HepG2 (cell line): ENCODE data around the gene NKAIN4. TPM values are rescaled to one million over a fixed set of nuclear protein-coding genes. Genes with fewer than 3 reads are reported as not detected.

Source experiments
- CCDC6 ChIP-seq: sonication (generic); formaldehyde crosslinking; IDR thresholded peaks from 2 replicates; pipeline ENCODE4 v1.8.1; 2022; ENCODE audit warnings: mild to moderate bottlenecking, missing genetic modification reagents, moderate library complexity
- JARID2 ChIP-seq: sonication (generic); formaldehyde crosslinking; IDR thresholded peaks from 2 replicates; pipeline ENCODE4 v1.8.1; 2023; ENCODE audit warnings: missing genetic modification reagents, inconsistent platforms; ENCODE audit not compliant: insufficient replicate concordance
- JDP2 ChIP-seq: sonication (generic); formaldehyde crosslinking; IDR thresholded peaks from 2 replicates; pipeline ENCODE4 v1.8.1; 2022; ENCODE audit warnings: missing genetic modification reagents, borderline replicate concordance
- JUND ChIP-seq: sonication (generic); formaldehyde crosslinking; IDR thresholded peaks from 2 replicates; pipeline ENCODE4 v1.8.0; 2022; ENCODE audit warnings: mild to moderate bottlenecking, missing genetic modification reagents
- KDM1A ChIP-seq: IDR thresholded peaks from 2 replicates; pipeline ENCODE4 v1.6.1; 2016; ENCODE audit warnings: missing compliant biosample characterization
- KLF13 ChIP-seq: sonication (generic); formaldehyde crosslinking; IDR thresholded peaks from 2 replicates; pipeline ENCODE4 v1.4.0; 2020; ENCODE audit warnings: mild to moderate bottlenecking, missing genetic modification reagents
- NFE2 ChIP-seq: sonication (generic); formaldehyde crosslinking; IDR thresholded peaks from 2 replicates; pipeline ENCODE4 v1.4.0; 2020; ENCODE audit warnings: missing genetic modification reagents
- PCBP1 ChIP-seq: fragments of 200-400 bp; formaldehyde crosslinking; IDR thresholded peaks from 2 replicates; pipeline ENCODE4 v1.6.1; 2017; ENCODE audit warnings: mild to moderate bottlenecking, low read depth, low read length, borderline replicate concordance
- POLR2AphosphoS5 ChIP-seq: IDR thresholded peaks from 2 replicates; pipeline ENCODE4 v1.6.1; 2012; ENCODE audit warnings: low read depth, low read length
- PTBP1 ChIP-seq: fragments of 200-400 bp; formaldehyde crosslinking; IDR thresholded peaks from 2 replicates; pipeline ENCODE4 v1.6.1; 2018; ENCODE audit warnings: low read length, low read depth; ENCODE audit not compliant: poor library complexity, severe bottlenecking
- SMC3 ChIP-seq: IDR thresholded peaks from 2 replicates; pipeline ENCODE4 v1.6.1; 2011; ENCODE audit warnings: low read length, improper control_type of control experiment
- SP5 ChIP-seq: IDR thresholded peaks from 2 replicates; pipeline ENCODE4 v1.6.1; 2016; ENCODE audit warnings: low read depth, borderline replicate concordance
- ZNF256 ChIP-seq: sonication (generic); formaldehyde crosslinking; conservative IDR thresholded peaks from 2 replicates; pipeline ENCODE4 v1.4.0; 2020; ENCODE audit warnings: missing genetic modification reagents
- ZNF34 ChIP-seq: sonication (generic); formaldehyde crosslinking; IDR thresholded peaks from 2 replicates; pipeline ENCODE4 v1.4.0; 2020; ENCODE audit warnings: mild to moderate bottlenecking, missing genetic modification reagents, borderline replicate concordance
- ZNF44 ChIP-seq: sonication (generic); formaldehyde crosslinking; IDR thresholded peaks from 2 replicates; pipeline ENCODE4 v1.5.1; 2020; ENCODE audit warnings: mild to moderate bottlenecking, missing genetic modification reagents
- ZNF547 ChIP-seq: sonication (generic); formaldehyde crosslinking; IDR thresholded peaks from 2 replicates; pipeline ENCODE4 v1.5.1; 2020; ENCODE audit warnings: mild to moderate bottlenecking, missing genetic modification reagents
- ZNF891 ChIP-seq: sonication (generic); formaldehyde crosslinking; IDR thresholded peaks from 2 replicates; pipeline ENCODE4 v1.5.0; 2020; ENCODE audit warnings: mild to moderate bottlenecking, missing genetic modification reagents
- polyA plus RNA-seq, 8 experiments: library from polyadenylated mRNA; depleted of rRNA in 3 of 8; stranded (reverse) in 7 of 8; unstranded in 1 of 8; fragments of >200 nt; fragmentation: Illumina TruSeq in 4 of 8; extraction: Trizol in 4 of 8; gene quantifications; 2 replicates each; pipeline versions ENCODE4 v1.2.1 to v1.2.3, GENCODE V29; 2011 to 2016; ENCODE audit warnings: low read depth in 4 of 8, missing spikeins in 1 of 8, mixed read lengths in 1 of 8; ENCODE audit not compliant: insufficient read depth in 1 of 8
- total RNA-seq, 5 experiments: library from RNA; depleted of rRNA; stranded (reverse); fragments of >200 nt; fragmentation: Illumina TruSeq; extraction: Trizol; gene quantifications; 2 replicates each; pipeline ENCODE4 v1.2.3, GENCODE V29; 2016; ENCODE audit warnings: low read depth in 1 of 5
- TF ChIP-seq, protein P1 (sequence below): fragments of 450-650 bp; IDR thresholded peaks from 2 replicates; pipeline ENCODE4 v1.6.1; 2017; ENCODE audit warnings: mild to moderate bottlenecking
- TF ChIP-seq, protein P2 (sequence below): sonication (generic); formaldehyde crosslinking; IDR thresholded peaks from 2 replicates; pipeline ENCODE4 v1.8.0; 2022; ENCODE audit warnings: missing genetic modification reagents, low read depth, mild to moderate bottlenecking, borderline replicate concordance
- TF ChIP-seq, protein P3 (sequence below): sonication (generic); formaldehyde crosslinking; conservative IDR thresholded peaks from 2 replicates; pipeline ENCODE4 v1.4.0; 2020; ENCODE audit warnings: missing genetic modification reagents
- TF ChIP-seq, protein P4 (sequence below): sonication (generic); formaldehyde crosslinking; IDR thresholded peaks from 2 replicates; pipeline ENCODE4 v1.8.1; 2023; ENCODE audit warnings: mild to moderate bottlenecking, missing genetic modification reagents

NKAIN4 gene
- total and polyA plus RNA-seq, 2 of the 13 experiments (the other 11 are each of a cell fraction or from before 2014, with no cell fraction given), result not detected

DNA sequence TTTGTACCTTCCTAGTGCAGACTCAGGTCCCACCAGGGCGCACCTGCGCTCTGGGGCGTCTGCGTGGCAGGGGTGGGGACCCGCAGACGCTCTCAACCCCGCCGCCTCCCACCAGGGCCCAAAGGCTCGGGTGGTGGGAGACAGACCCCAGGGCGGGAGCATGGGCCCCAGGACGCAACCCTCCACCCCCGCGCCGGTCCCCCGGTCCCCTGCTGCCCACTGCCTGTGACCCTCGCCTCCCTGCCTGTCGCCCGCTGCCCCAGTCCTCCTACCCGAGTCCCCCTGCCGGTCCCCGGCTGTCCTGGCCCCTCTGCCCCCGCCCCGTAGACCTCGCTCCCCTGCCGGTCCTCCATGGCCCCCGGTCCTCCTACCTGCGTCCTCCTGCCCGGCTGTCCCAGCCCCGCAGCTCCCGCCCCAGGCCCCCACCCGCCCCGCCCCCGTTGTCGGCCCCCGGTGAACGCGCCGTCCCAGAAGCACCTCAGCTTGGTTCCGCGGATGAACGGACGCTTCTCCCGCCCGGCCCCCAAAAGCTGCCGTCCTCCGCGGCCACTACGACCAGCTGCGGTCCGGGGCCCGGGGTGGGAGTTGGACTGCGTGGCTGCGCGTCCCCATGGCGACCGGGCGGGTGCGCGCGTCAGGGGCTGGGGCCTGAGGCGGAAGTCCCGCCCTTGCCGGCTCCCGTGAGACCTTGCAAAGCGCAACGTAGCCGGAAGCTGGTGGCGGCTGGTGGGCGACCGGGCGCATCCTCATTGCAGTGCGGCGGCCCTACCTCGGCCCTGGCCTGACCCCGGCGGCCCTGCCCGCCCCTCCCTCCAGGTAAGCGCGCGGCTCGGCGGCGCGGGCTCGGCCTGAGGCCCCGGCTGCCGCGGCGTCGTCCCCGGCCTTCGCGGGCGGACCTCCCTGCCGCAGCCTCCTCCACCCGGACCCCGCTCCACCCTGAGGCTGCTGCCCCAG lies 18.1 kb upstream of the NKAIN4 start, which contains the start of gene ARFGAP1 (continued):
- no peak; the same call in none of the 2 replicates for TF ChIP-seq ZNF547 (CRISPR knock-in tag)
- peak; percentile 63 for TF ChIP-seq SP5 (CRISPR knock-in tag)
- TF ChIP-seq, protein P1, sequence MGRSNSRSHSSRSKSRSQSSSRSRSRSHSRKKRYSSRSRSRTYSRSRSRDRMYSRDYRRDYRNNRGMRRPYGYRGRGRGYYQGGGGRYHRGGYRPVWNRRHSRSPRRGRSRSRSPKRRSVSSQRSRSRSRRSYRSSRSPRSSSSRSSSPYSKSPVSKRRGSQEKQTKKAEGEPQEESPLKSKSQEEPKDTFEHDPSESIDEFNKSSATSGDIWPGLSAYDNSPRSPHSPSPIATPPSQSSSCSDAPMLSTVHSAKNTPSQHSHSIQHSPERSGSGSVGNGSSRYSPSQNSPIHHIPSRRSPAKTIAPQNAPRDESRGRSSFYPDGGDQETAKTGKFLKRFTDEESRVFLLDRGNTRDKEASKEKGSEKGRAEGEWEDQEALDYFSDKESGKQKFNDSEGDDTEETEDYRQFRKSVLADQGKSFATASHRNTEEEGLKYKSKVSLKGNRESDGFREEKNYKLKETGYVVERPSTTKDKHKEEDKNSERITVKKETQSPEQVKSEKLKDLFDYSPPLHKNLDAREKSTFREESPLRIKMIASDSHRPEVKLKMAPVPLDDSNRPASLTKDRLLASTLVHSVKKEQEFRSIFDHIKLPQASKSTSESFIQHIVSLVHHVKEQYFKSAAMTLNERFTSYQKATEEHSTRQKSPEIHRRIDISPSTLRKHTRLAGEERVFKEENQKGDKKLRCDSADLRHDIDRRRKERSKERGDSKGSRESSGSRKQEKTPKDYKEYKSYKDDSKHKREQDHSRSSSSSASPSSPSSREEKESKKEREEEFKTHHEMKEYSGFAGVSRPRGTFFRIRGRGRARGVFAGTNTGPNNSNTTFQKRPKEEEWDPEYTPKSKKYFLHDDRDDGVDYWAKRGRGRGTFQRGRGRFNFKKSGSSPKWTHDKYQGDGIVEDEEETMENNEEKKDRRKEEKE, result no peak
- TF ChIP-seq ZNF34 (CRISPR knock-in tag), result no peak
- 0 out of 2 replicates have a peak, but pooled peaks have one; percentile 46 for TF ChIP-seq PCBP1
- no peak for TF ChIP-seq KLF13
- TF ChIP-seq, protein P2, sequence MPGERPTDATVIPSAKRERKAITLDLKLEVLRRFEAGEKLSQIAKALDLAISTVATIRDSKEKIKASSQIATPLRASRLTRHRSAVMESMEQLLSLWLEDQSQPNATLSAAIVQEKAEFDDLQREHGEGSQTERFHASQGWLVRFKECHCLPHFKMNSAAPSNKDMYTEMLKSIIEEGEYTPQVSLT, result no peak
- TF ChIP-seq POLR2AphosphoS5, result peak; percentile 85
- TF ChIP-seq, protein P3, sequence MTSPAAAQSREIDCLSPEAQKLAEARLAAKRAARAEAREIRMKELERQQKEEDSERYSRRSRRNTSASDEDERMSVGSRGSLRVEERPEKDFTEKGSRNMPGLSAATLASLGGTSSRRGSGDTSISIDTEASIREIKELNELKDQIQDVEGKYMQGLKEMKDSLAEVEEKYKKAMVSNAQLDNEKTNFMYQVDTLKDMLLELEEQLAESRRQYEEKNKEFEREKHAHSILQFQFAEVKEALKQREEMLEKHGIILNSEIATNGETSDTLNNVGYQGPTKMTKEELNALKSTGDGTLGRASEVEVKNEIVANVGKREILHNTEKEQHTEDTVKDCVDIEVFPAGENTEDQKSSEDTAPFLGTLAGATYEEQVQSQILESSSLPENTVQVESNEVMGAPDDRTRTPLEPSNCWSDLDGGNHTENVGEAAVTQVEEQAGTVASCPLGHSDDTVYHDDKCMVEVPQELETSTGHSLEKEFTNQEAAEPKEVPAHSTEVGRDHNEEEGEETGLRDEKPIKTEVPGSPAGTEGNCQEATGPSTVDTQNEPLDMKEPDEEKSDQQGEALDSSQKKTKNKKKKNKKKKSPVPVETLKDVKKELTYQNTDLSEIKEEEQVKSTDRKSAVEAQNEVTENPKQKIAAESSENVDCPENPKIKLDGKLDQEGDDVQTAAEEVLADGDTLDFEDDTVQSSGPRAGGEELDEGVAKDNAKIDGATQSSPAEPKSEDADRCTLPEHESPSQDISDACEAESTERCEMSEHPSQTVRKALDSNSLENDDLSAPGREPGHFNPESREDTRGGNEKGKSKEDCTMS (CRISPR knock-in tag), result no peak
- TF ChIP-seq ZNF891, result no peak
- no peak for TF ChIP-seq NFE2
- peak; percentile 43; the same call in 1 of the 2 replicates for TF ChIP-seq ZNF44
- no peak for TF ChIP-seq JUND (CRISPR knock-in tag)
- TF ChIP-seq SMC3, result no peak
- TF ChIP-seq, protein P4, sequence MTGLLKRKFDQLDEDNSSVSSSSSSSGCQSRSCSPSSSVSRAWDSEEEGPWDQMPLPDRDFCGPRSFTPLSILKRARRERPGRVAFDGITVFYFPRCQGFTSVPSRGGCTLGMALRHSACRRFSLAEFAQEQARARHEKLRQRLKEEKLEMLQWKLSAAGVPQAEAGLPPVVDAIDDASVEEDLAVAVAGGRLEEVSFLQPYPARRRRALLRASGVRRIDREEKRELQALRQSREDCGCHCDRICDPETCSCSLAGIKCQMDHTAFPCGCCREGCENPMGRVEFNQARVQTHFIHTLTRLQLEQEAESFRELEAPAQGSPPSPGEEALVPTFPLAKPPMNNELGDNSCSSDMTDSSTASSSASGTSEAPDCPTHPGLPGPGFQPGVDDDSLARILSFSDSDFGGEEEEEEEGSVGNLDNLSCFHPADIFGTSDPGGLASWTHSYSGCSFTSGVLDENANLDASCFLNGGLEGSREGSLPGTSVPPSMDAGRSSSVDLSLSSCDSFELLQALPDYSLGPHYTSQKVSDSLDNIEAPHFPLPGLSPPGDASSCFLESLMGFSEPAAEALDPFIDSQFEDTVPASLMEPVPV (CRISPR knock-in tag), result peak; percentile 88
- TF ChIP-seq PTBP1, result no peak
- TF ChIP-seq KDM1A (CRISPR knock-in tag), result no peak
- TF ChIP-seq ZNF256, result no peak
- TF ChIP-seq JDP2 (CRISPR knock-in tag), result no peak; the same call in 1 of the 2 replicates
- peak; percentile 85 for TF ChIP-seq JARID2 (CRISPR knock-in tag)
- TF ChIP-seq CCDC6 (CRISPR knock-in tag), result no peak; the same call in 1 of the 2 replicates
